ENCODE results near the gene TBCA.

- TF ChIP-seq CTCF (IDR thresholded peaks at IDR 0.05; ENCODE audit: low read depth, low read length, poor library complexity, severe bottlenecking) (no peak), EZH2phosphoT487 (IDR thresholded peaks at IDR 0.05; ENCODE audit: borderline replicate concordance, low read length) (no peak)
These were observed 17.8 kb downstream of the TBCA start for GRCh38 chr5:77758141-77758938.
